ENCODE data around the gene PRKG1. TPM values are rescaled to one million over a fixed set of nuclear protein-coding genes. Genes with fewer than 3 reads are reported as not detected.

Gene PRKG1
- total and polyA plus RNA-seq, 2 of the 4 experiments (the other 2 are of a cell fraction): 3.5 to 18.3 TPM

- no peak overlapping the region for H2BK20ac ChIP-seq (ENCODE audit: low read depth, low read length)
- H2AK9ac ChIP-seq (replicated peaks; ENCODE audit: low read depth, low read length, poor library complexity): no peak overlapping the region
- no peaks in the 10 kb centered on the region for H3K9me3 ChIP-seq (ENCODE audit: control insufficient read depth, insufficient read depth, low read length)
- DNase-seq (no peak), ATAC-seq (ENCODE audit: low read depth) (no peak)
- no peak overlapping the region for H4K5ac ChIP-seq (ENCODE audit: low read depth, low read length)
- no peak overlapping the region for H3K18ac ChIP-seq (ENCODE audit: low read depth, low read length)
- no peaks in the 10 kb centered on the region for H3K27me3 ChIP-seq (ENCODE audit: control insufficient read depth, insufficient read depth, low read length)
- H3K4me2 ChIP-seq (ENCODE audit: low read depth, low read length): no peak overlapping the region
- in situ Hi-C loops (cut with MboI; ENCODE audit: low sequenced_read_pairs): no loop called here
- H3K9me1 ChIP-seq (ENCODE audit: insufficient read depth, low read length): 0 out of 2 replicates have a peak, but pooled peaks cover 3% of the 10 kb centered on the region
- H3K56ac ChIP-seq (ENCODE audit: extremely low read depth, insufficient read depth, low read length): no peak overlapping the region
- no peak overlapping the region for H4K91ac ChIP-seq (ENCODE audit: insufficient read depth, low read depth, low read length)
- no peak overlapping the region for H2BK15ac ChIP-seq (ENCODE audit: low read depth, low read length)
- H3K27ac ChIP-seq (ENCODE audit: insufficient read depth, low read length): no peak overlapping the region
- H2AK5ac ChIP-seq (ENCODE audit: low read depth, low read length): no peak overlapping the region
- no TSS peak for BruUV-seq (replicated peaks)
- H3K36me3 ChIP-seq (ENCODE audit: control insufficient read depth, insufficient read depth, low read length): 0 out of 2 replicates have a peak, but pooled peaks cover 2% of the 10 kb centered on the region
- no peak overlapping the region for H3K9ac ChIP-seq (ENCODE audit: low read depth, low read length)
- dilution Hi-C loops (cut with HindIII; ENCODE audit: low sequenced_read_pairs, unreplicated experiment): no loop called here
- no peak overlapping the region for H2BK120ac ChIP-seq (ENCODE audit: low read depth, low read length)
- no peaks in the 10 kb centered on the region for H4K20me1 ChIP-seq (ENCODE audit: insufficient read depth, low read length)
- no peak overlapping the region for H3K4me3 ChIP-seq (ENCODE audit: insufficient read depth, low read depth, low read length)
- no peak overlapping the region for H2AFZ ChIP-seq (replicated peaks; ENCODE audit: low read length, poor library complexity)
- no peak for TF ChIP-seq MAFK (IDR thresholded peaks at IDR 0.05; ENCODE audit: low read depth, low read length)
- TF ChIP-seq CEBPB (IDR thresholded peaks at IDR 0.05; ENCODE audit: low read depth, low read length): no peak
- no peak for TF ChIP-seq ELK1 (IDR thresholded peaks at IDR 0.05; ENCODE audit: borderline replicate concordance, low read depth, low read length)
- TF ChIP-seq RFX5 (IDR thresholded peaks at IDR 0.05; ENCODE audit: low read depth, low read length): no peak
- no peak for TF ChIP-seq SMC3 (IDR thresholded peaks at IDR 0.05; ENCODE audit: low read depth, low read length)
- no peak for TF ChIP-seq USF2 (IDR thresholded peaks at IDR 0.05; ENCODE audit: low read depth, low read length)
- no peak for TF ChIP-seq CHD1 (IDR thresholded peaks at IDR 0.05; ENCODE audit: low read depth, low read length)
- no peak for TF ChIP-seq NFE2L2 (IDR thresholded peaks at IDR 0.05; ENCODE audit: low read depth, low read length)
- TF ChIP-seq MXI1 (IDR thresholded peaks at IDR 0.05; ENCODE audit: borderline replicate concordance, low read depth, low read length): no peak
- H3K14ac ChIP-seq (replicated peaks; ENCODE audit: low read depth, low read length): no peak overlapping the region
- ChIA-PET POLR2A (ENCODE audit: unreplicated experiment) (no interaction called here), CTCF (interaction anchor here (0.6 kb wide), 1 partner anchor 102 kb away, joined by 3 read pairs; no protein-coding TSS in a partner anchor)
- no peak overlapping the region for H3K23ac ChIP-seq (ENCODE audit: low read depth, low read length)
- H3K79me1 ChIP-seq (ENCODE audit: low read depth in 1 of 2, low read length in 2 of 2): peaks cover 3 to 17% of the 10 kb centered on the region in 2 experiments; a peak in 3 of 4 replicates
- WGBS, 2 experiments (ENCODE audit: extremely low coverage in 2 of 2, insufficient read length in 1 of 2): no CpG with 5 or more reads among the region's 3 CpGs
- H3K4me1 ChIP-seq (ENCODE audit: control insufficient read depth, insufficient read depth, low read length): no peaks in the 10 kb centered on the region
- H2BK5ac ChIP-seq (ENCODE audit: low read depth, low read length, poor library complexity, severe bottlenecking): no peak overlapping the region
- intact Hi-C loops (cut with micrococcal nuclease): loop anchor here (10.0 kb wide), 1 partner anchor 807 kb away; no protein-coding TSS in a partner anchor
- no peak overlapping the region for H4K8ac ChIP-seq (ENCODE audit: low read depth in 2 of 2, low read length in 2 of 2)
- no peak overlapping the region for H3K4ac ChIP-seq (ENCODE audit: low read depth, low read length)
These were observed 123.9 kb downstream of the PRKG1 start for GRCh38 chr10:51198170-51198569.
